HCT116 (cell line): ENCODE data around the gene SLC22A4.

ENCODE experiments used
- EZH2 ChIP-seq: fragments of 200-600 bp; sonication (generic); IDR thresholded peaks from 2 replicates; pipeline ENCODE4 v1.6.1; 2017; ENCODE audit warnings: antibody characterized with exemption, mixed run types
- EZH2phosphoT487 ChIP-seq: fragments of 200-600 bp; IDR thresholded peaks from 2 replicates; pipeline ENCODE4 v1.6.1; 2018; ENCODE audit warnings: antibody characterized with exemption, borderline replicate concordance
- RAD21 ChIP-seq: IDR thresholded peaks from 2 replicates; pipeline ENCODE4 v1.6.1; 2012; ENCODE audit warnings: low read depth, mild to moderate bottlenecking
- SIN3A ChIP-seq: IDR thresholded peaks from 2 replicates; pipeline ENCODE4 v1.6.1; 2012; ENCODE audit warnings: low read depth
- TF ChIP-seq, protein P1 (sequence below), 3 experiments: fragments of 200-600 bp in 1 of 3; sonication (generic) in 1 of 3; IDR thresholded peaks in 2 of 3; conservative IDR thresholded peaks in 1 of 3; 2 replicates each; pipeline ENCODE4 v1.5.1; 2012 to 2017; ENCODE audit warnings: low read depth in 2 of 3, low read length in 2 of 3, antibody characterized with exemption in 1 of 3, borderline replicate concordance in 1 of 3, control low read depth in 1 of 3, mild to moderate bottlenecking in 1 of 3, mixed read lengths in 1 of 3, mixed run types in 1 of 3, moderate library complexity in 1 of 3; ENCODE audit not compliant: insufficient read depth in 1 of 3

DNA sequence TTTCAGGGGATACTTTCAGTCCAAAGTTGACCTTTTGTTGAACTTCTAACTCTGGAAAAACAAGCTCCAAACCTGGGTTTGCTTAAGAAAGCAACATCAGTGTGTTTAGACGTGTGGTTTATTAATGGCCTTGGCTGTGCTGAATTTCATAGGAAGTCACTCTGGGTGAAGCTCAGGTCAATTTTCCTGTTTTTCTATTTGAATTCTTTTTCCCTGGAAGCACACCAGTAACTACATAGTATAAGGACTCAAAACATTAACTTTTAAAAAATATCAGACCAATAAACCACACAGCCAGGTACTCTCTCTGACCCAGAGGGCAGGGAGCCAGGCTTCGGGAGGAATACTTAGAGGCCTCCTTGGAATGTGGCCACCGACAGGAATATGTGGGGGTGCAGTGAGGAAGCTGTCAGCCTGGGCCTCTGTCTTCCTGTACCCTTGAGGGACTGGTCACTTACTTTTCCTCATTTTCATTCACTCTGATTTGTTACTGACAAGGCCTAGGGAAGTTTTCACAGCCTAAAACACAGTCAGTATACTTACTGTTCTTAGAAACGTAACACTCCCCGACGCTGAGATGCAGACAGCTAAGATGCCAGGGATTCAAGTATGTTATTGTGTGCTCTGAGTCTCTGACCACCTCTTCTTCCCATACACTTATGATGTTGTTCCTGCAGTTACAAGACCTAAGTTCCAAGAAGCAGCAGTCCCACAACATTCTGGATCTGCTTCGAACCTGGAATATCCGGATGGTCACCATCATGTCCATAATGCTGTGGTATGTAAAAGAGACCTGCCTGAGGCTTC lies 94.3 kb downstream of the SLC22A4 start:
- TF ChIP-seq EZH2 (no peak), EZH2phosphoT487 (no peak), RAD21 (no peak), SIN3A (no peak)
- TF ChIP-seq, protein P1, sequence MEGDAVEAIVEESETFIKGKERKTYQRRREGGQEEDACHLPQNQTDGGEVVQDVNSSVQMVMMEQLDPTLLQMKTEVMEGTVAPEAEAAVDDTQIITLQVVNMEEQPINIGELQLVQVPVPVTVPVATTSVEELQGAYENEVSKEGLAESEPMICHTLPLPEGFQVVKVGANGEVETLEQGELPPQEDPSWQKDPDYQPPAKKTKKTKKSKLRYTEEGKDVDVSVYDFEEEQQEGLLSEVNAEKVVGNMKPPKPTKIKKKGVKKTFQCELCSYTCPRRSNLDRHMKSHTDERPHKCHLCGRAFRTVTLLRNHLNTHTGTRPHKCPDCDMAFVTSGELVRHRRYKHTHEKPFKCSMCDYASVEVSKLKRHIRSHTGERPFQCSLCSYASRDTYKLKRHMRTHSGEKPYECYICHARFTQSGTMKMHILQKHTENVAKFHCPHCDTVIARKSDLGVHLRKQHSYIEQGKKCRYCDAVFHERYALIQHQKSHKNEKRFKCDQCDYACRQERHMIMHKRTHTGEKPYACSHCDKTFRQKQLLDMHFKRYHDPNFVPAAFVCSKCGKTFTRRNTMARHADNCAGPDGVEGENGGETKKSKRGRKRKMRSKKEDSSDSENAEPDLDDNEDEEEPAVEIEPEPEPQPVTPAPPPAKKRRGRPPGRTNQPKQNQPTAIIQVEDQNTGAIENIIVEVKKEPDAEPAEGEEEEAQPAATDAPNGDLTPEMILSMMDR (IDR thresholded peaks at IDR 0.05 in 2 of 3, conservative IDR thresholded peaks at IDR 0.05 in 1 of 3; ENCODE audit: borderline replicate concordance in 1 of 3, insufficient read depth in 1 of 3, low read depth in 2 of 3, low read length in 2 of 3): no peak
